HG03354 (cell line): ENCODE results near the gene MAT1A.
"Not testable (repeated sequence)": the region's sequence is repeated elsewhere in the genome, so short reads cannot be mapped to it uniquely, and the experiment has no call there.

ENCODE experiments used
- ATAC-seq: cut with Tn5 transposase; IDR thresholded peaks from one replicate; pipeline ENCODE4 v1.9.1; 2021; ENCODE audit warnings: mild to moderate bottlenecking; ENCODE audit not compliant: unreplicated experiment, poor library complexity, severe bottlenecking

The MAT1A gene

GRCh38 chr10:80289451-80290287 is at the start of gene MAT1A:
Gene MAT1A (minus strand): TSS chr10:80289658. CDS start chr10:80289423, 235 bp downstream.
- ATAC-seq = no peak

GRCh38 chr10:80333983-80334382 is 44.5 kb upstream of the MAT1A start:
- no peak for ATAC-seq

DNA sequence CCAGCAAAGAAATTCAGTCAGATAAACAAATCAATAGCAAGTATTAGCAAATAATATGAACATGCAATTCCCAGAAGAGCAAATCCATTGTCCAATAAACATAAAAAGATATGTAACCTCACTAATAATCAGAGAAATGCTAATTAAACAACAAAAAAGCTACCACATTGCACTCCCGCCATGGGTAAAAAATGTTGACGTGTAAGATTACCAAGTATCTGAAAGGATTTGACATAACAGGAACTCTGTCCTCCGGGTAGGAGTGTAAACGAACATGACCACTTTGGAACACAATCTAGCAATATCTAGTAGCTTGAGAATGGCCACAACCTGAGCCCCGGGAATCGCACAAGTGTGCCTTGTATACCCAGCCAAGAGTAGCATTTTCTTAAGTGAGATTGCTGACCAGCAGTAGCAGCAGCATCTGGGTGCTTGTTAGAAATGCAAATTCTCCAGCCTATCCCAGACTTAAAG is 35.5 kb upstream of the MAT1A start:
- ATAC-seq = no peak

DNA sequence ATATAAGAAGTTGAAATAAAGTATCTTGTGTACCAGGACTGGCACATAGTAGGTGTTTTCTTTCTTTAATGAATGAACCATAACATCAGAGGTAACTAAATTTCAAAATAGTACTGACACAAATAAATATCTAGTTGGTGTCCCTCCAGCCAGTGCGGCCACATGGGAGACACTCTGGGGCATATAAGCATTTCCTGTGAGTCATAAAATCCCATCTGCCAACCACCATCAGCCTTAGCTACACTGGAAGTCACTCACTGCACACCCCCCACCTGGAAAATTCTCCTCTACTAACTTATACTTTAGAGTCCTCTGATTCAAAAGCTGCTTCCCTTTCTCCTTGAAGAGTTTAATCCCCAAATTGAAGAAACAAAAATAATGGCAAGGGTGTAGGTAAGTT is 34.6 kb upstream of the MAT1A start:
- no peak for ATAC-seq

DNA sequence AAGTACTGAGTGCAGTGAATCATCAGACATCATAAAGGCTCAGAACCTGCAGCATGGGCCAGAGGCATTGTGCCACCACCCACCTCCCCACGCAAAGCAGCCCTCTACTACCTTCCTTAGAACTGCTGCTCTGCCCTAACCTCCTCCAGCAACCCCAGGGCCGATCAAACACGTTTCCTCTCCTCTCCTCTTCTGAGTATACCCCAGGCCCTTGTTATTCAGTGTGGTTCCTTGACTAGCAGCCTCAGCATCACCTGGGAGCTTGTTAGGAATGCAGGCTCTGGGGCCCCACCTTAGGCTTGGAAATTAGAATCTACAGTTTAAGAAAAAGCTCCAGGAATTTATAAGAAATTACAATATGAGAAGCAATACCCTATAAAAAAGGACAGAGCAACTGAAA is 33.9 kb upstream of the MAT1A start:
- ATAC-seq = no peak

DNA sequence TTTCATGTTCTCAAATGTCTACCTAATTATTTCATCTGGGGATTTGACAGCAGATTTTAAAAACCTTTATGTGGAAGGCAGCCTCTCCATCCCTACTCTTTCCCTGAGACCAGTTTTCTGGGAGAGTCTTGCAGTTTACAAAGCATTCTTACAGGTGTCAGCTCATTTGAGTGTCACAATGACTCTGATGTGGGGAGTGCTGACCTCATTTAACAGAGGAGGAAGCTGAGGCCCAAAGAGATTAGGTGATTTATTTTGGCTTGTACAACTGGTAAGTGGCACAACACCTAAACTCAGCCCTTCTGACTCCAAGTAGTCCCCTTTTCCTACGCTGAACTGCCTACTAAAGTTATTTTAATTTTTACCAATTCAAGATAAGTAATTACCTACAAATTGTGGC is 33.3 kb upstream of the MAT1A start:
- no peak for ATAC-seq

DNA sequence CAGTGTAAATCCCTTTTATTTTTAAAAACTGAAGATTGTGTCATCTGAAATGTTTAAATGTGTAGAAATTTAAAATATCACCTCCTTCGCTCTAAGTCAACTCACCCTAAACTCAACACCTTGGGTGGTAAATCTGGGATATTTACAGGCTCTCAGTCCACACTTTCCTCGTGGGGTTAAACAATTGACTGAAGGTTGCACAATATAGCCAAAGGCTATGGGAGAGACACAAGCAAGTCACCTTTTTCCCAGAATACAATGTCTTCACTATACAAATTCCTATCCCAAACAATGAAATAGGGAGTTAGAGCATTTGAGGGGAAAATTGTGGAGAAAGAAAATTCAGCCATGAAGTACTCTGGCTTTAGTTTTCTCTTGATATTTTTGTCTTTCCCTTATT is 32.7 kb upstream of the MAT1A start:
- no peak for ATAC-seq

- ATAC-seq = no peak
Measured at GRCh38 chr10:80321183-80321582, 31.7 kb upstream of the MAT1A start.

GRCh38 chr10:80320377-80320776 is 30.9 kb upstream of the MAT1A start:
- no peak for ATAC-seq

GRCh38 chr10:80319725-80320290 is 30.4 kb upstream of the MAT1A start:
- no peak for ATAC-seq

GRCh38 chr10:80319318-80319717 is 29.9 kb upstream of the MAT1A start:
- no peak for ATAC-seq

DNA sequence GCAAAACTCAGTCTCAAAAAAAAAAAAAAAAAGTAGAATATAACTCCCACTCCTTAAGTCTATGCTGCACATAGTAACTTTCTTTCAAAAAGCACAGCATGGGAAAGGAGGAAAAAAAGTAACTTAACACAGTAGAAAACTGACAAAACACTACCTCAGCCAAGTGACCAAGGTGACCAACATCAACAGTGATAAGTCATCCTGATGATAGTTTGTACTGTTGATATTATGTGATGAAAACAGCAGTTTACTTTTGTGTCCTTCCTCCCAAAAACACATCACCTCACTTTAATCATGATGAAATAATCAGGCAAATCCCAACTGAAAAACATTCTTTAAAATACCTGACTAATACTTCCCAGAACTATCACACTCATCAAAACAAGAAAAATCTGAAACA is 29.3 kb upstream of the MAT1A start:
- no peak for ATAC-seq

- no peak for ATAC-seq
Measured at GRCh38 chr10:80315391-80315790, 25.9 kb upstream of the MAT1A start.

- no peak for ATAC-seq
Measured at GRCh38 chr10:80313523-80313922, 24.1 kb upstream of the MAT1A start.

DNA sequence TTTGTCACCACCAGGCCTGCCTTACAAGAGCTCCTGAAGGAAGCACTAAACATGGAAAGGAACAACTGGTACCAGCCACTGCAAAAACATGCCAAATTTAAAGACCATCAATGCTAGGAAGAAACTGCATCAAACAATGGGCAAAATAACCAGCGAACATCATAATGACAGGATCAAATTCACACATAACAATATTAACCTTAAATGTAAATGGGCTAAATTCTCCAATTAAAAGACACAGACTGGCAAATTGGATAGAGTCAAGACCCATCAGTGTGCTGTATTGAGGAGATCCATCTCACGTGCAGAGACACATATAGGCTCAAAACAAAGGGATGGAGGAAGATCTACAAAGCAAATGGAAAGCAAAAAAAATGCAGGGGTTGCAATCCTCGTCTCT is 16.5 kb upstream of the MAT1A start:
- not testable (repeated sequence) for ATAC-seq

GRCh38 chr10:80296942-80297341 is 7.5 kb upstream of the MAT1A start:
- ATAC-seq = no peak

DNA sequence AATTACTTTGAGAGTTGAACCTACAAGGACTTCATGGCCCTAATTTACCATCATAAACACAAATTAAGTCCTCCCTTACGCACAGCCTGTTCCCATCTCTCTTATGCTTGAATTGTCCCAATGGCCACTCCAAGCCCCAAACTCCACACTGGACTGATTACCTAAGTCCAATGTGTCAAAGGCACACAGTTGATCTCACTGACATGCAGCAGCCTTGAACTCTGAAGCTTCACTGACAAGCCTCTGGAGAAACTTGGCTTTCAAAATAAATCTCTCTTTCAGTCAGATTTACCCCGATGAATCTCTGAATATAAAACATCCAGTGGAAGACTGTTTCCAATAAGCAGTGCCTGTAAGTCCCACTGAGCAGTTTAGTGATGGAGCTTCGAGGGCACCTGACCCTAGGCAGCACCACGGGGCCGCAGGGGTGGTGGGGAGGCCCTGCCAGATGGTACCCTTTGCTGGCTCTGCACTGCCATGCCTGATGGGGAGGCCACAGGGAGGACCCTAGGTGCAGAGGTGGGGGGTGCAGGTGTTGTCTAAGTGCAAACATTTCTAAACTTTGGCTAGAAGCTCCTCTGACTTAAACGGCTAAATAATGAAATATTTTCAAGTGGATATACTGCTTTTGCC is 3.3 kb upstream of the MAT1A start:
- no peak for ATAC-seq

DNA sequence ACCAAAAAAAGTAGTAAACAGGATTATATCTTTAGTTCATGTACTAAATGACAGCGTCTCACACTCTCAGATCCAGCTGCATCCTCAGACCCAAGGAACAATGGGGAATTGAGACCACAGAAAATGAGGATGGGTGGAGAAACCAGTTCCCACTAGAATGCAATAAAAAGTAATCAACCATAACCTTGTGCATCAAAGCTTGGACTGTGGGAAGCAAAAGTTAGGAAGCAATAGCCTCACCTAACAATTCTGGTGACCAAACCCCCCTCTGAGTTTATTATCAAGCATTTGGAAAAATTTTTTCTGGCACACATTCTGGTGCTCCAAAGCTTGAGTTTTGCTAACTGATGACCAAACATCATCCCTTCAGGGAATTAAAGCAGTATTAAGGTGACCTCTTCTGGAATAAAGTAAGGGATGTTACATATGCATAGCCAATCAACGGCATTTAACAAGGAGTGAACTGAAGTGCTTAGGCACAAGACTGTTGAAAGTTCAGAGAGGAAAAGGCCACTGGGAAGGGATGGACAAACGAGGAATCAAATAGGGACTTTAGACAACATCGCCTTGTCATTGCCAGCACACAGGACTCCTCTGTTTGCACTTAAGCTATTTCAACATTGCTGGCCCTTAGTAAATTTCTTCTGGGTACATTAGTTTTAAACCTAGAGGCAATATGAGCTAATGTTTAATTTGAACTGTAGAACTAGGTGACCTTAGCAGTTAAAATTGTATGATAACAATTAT is 1.2 kb upstream of the MAT1A start:
- no peak for ATAC-seq

GRCh38 chr10:80288849-80289248 is 609 bp downstream of the MAT1A start:
- no peak for ATAC-seq

- no peak for ATAC-seq
Measured at GRCh38 chr10:80284522-80284921, 4.9 kb downstream of the MAT1A start.
